ENCODE data around the gene PINK1. TPM values are rescaled to one million over a fixed set of nuclear protein-coding genes. Genes with fewer than 3 reads are reported as not detected.

Gene PINK1
- total RNA-seq, 2 donors from 2014 or later: 115 to 136 TPM

DNA sequence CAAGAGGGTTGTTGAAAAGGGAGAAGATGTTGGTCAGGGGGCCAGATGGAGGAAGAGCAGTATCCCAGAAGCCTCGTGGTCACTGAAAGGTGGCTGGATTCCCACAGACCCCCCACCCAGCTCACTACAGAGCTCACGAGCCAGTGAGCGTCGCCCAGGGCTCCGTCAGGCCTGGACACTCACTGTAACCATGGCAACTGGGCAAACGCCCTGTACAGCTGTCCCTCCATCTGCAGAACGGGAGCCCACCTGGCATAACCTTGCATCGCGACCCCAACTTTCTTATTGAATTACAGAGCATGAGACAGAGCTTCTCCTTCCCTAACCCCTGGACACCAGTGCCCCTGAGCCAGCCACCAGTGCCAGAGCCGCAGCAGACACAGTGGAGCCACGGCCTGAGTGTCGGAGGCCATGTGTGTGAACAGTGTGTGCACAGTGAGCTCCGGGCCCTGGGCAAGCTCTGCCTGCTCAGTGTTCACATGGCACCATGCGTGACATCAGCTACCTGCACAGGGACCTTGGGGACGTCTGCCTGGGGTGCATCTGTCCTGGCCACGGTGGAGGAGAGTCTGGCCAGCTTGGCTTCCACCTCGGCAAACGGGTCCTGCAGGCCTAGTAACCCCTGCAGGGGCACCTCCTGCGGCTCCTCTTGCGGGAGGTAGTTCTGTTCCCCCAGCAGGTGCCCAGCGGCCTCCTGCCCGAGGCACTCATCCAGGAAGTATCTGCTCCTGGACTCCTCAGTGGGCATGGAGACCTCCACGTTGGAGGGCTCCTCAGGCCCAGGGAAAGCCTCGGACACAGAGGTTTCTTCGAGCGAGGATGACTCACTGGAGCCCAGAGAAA, 53.8 kb downstream of the PINK1 start:
- WGBS: 71% methylated on average over 22 of the region's 26 CpGs
- no peaks in the 10 kb centered on the region for H3K27me3 ChIP-seq (replicated peaks; ENCODE audit: insufficient read depth)
- H3K4me1 ChIP-seq (replicated peaks): no peaks in the 10 kb centered on the region
- H3K4me3 ChIP-seq: no peak overlapping the region
- intact Hi-C loops (cut with DNase I): no loop called here
- no peak for DNase-seq (ENCODE audit: low spot score)
- no peak for TF ChIP-seq POLR2A (IDR thresholded peaks at IDR 0.05)
- TF ChIP-seq, protein P1, sequence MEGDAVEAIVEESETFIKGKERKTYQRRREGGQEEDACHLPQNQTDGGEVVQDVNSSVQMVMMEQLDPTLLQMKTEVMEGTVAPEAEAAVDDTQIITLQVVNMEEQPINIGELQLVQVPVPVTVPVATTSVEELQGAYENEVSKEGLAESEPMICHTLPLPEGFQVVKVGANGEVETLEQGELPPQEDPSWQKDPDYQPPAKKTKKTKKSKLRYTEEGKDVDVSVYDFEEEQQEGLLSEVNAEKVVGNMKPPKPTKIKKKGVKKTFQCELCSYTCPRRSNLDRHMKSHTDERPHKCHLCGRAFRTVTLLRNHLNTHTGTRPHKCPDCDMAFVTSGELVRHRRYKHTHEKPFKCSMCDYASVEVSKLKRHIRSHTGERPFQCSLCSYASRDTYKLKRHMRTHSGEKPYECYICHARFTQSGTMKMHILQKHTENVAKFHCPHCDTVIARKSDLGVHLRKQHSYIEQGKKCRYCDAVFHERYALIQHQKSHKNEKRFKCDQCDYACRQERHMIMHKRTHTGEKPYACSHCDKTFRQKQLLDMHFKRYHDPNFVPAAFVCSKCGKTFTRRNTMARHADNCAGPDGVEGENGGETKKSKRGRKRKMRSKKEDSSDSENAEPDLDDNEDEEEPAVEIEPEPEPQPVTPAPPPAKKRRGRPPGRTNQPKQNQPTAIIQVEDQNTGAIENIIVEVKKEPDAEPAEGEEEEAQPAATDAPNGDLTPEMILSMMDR (IDR thresholded peaks at IDR 0.05): no peak
- no peak for TF ChIP-seq POLR2AphosphoS5 (IDR thresholded peaks at IDR 0.05)
- no peaks in the 10 kb centered on the region for H3K36me3 ChIP-seq
- H3K27ac ChIP-seq: no peak overlapping the region
- H3K9me3 ChIP-seq: no peaks in the 10 kb centered on the region

- Histone ChIP-seq H3K4me3 (no peak overlapping the region), H3K27me3 (replicated peaks; ENCODE audit: insufficient read depth) (no peaks in the 10 kb centered on the region), H3K27ac (no peak overlapping the region), H3K9me3 (no peaks in the 10 kb centered on the region), H3K36me3 (no peaks in the 10 kb centered on the region), H3K4me1 (replicated peaks) (no peaks in the 10 kb centered on the region)
- 75% methylated on average over 3 of the region's 3 CpGs for WGBS
- TF ChIP-seq POLR2AphosphoS5 (IDR thresholded peaks at IDR 0.05) (no peak), POLR2A (IDR thresholded peaks at IDR 0.05) (no peak)
- TF ChIP-seq, protein P1 (IDR thresholded peaks at IDR 0.05): no peak
- no peak for DNase-seq (ENCODE audit: low spot score)
- intact Hi-C loops (cut with DNase I): loop anchor here (10.0 kb wide), 1 partner anchor 295 kb away; no protein-coding TSS in a partner anchor
Measured at GRCh38 chr1:20689645-20690056, 56.4 kb downstream of the PINK1 start.

GRCh38 chr1:20691872-20692271, 58.6 kb downstream of the PINK1 start:
- Histone ChIP-seq H3K36me3 (no peaks in the 10 kb centered on the region), H3K4me1 (replicated peaks) (no peaks in the 10 kb centered on the region), H3K27me3 (replicated peaks; ENCODE audit: insufficient read depth) (no peaks in the 10 kb centered on the region), H3K4me3 (no peak overlapping the region), H3K27ac (no peak overlapping the region), H3K9me3 (no peaks in the 10 kb centered on the region)
- WGBS: 79% methylated on average over 1 of the region's 1 CpG
- intact Hi-C loops (cut with DNase I): loop anchor here (10.0 kb wide), 1 partner anchor 293 kb away; no protein-coding TSS in a partner anchor
- TF ChIP-seq POLR2A (IDR thresholded peaks at IDR 0.05): no peak
- TF ChIP-seq, protein P1 (IDR thresholded peaks at IDR 0.05): no peak
- no peak for TF ChIP-seq POLR2AphosphoS5 (IDR thresholded peaks at IDR 0.05)
- DNase-seq (ENCODE audit: low spot score): no peak

DNA sequence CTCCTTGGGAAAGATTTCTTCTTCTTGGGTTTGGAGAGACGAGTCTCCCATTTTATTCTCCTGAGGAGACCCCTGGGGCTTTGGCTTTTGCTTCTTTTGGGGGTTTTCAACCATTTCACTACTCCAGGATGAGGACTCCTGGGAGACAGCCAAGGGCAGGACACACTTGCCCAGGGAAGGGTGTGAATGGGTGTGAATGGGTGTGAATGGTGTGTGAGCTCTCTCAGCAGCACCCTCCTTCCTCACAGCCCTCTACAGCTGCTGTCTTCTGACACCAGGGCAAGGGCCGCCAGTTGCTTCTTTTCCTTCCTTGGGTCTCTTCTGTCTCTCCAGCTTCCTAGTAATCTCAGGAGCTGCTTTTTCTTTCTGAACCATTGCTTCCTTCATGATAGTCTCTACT, 60.4 kb downstream of the PINK1 start:
- intact Hi-C loops (cut with DNase I): loop anchor here (10.0 kb wide), 1 partner anchor 291 kb away; no protein-coding TSS in a partner anchor
- H3K9me3 ChIP-seq: no peaks in the 10 kb centered on the region
- no peaks in the 10 kb centered on the region for H3K27me3 ChIP-seq (replicated peaks; ENCODE audit: insufficient read depth)
- H3K36me3 ChIP-seq: no peaks in the 10 kb centered on the region
- no peaks in the 10 kb centered on the region for H3K4me1 ChIP-seq (replicated peaks)
- WGBS: 74% methylated on average over 2 of the region's 2 CpGs
- TF ChIP-seq, protein P1 (IDR thresholded peaks at IDR 0.05): no peak
- TF ChIP-seq POLR2AphosphoS5 (IDR thresholded peaks at IDR 0.05): no peak
- no peak for TF ChIP-seq POLR2A (IDR thresholded peaks at IDR 0.05)
- DNase-seq (ENCODE audit: low spot score): no peak
- H3K27ac ChIP-seq: no peak overlapping the region
- H3K4me3 ChIP-seq: no peak overlapping the region

All from prostate gland (tissue), 2 donors.